HG03139 (cell line): ENCODE results near the gene PRAME.
"Not testable (repeated sequence)": the region's sequence is repeated elsewhere in the genome, so short reads cannot be mapped to it uniquely, and the experiment has no call there.

Source experiments
- ATAC-seq: cut with Tn5 transposase; IDR thresholded peaks from one replicate; pipeline ENCODE4 v1.9.1; 2021; ENCODE audit not compliant: unreplicated experiment

The PRAME gene

GRCh38 chr22:22553141-22553540 is 5.9 kb downstream of the PRAME start:
- no peak for ATAC-seq

GRCh38 chr22:22552630-22553029 is 6.4 kb downstream of the PRAME start:
- ATAC-seq: no peak

GRCh38 chr22:22550789-22551434 is 8.2 kb downstream of the PRAME start:
- no peak for ATAC-seq

- ATAC-seq: no peak
These were observed 10.2 kb downstream of the PRAME start for GRCh38 chr22:22548910-22549309.

GRCh38 chr22:22548317-22548716 is 10.7 kb downstream of the PRAME start:
- no peak for ATAC-seq

- ATAC-seq: no peak
These were observed 11.3 kb downstream of the PRAME start for GRCh38 chr22:22547692-22548300.

- no peak for ATAC-seq
These were observed 11.8 kb downstream of the PRAME start for GRCh38 chr22:22547226-22547625.

GRCh38 chr22:22546490-22546889 is 12.6 kb downstream of the PRAME start:
- ATAC-seq: no peak

- ATAC-seq: no peak
These were observed 14.0 kb downstream of the PRAME start for GRCh38 chr22:22545084-22545483.

- no peak for ATAC-seq
These were observed 20.7 kb downstream of the PRAME start for GRCh38 chr22:22538226-22538989.

GRCh38 chr22:22536916-22537315 is 22.1 kb downstream of the PRAME start:
- no peak for ATAC-seq

- no peak for ATAC-seq
These were observed 22.6 kb downstream of the PRAME start for GRCh38 chr22:22536515-22536914.

- no peak for ATAC-seq
These were observed 23.4 kb downstream of the PRAME start for GRCh38 chr22:22535662-22536061.

GRCh38 chr22:22534604-22535415 is 24.3 kb downstream of the PRAME start:
- no peak for ATAC-seq

GRCh38 chr22:22533863-22534262 is 25.2 kb downstream of the PRAME start:
- no peak for ATAC-seq

GRCh38 chr22:22533417-22533816 is 25.6 kb downstream of the PRAME start:
- no peak for ATAC-seq

- ATAC-seq: not testable (repeated sequence)
These were observed 26.5 kb downstream of the PRAME start for GRCh38 chr22:22532547-22533071.

GRCh38 chr22:22531770-22532546 is 27.1 kb downstream of the PRAME start:
- ATAC-seq: no peak

GRCh38 chr22:22528780-22529179 is 30.3 kb downstream of the PRAME start:
- no peak for ATAC-seq

GRCh38 chr22:22527312-22527711 is 31.8 kb downstream of the PRAME start:
- no peak for ATAC-seq
